Hepatocyte (in vitro differentiated cells): ENCODE results near the gene HSBP1L1. TPM values are rescaled to one million over a fixed set of nuclear protein-coding genes. Genes with fewer than 3 reads are reported as not detected.

Source experiments
- DNase-seq: peaks from one replicate; pipeline ENCODE4 v3.0.0-alpha.2; 2016; ENCODE audit warnings: low spot score
- H2AFZ ChIP-seq: fragments of 200-600 bp; sonication (generic); 2 replicates; pipeline ENCODE4 v1.6.0; 2016; ENCODE audit warnings: antibody characterized with exemption, mild to moderate bottlenecking
- H3K27ac ChIP-seq: fragments of 200-600 bp; sonication (generic); 2 replicates; pipeline ENCODE4 v1.5.1; 2016; ENCODE audit warnings: mild to moderate bottlenecking
- H3K27me3 ChIP-seq: fragments of 200-600 bp; sonication (generic); 2 replicates; pipeline ENCODE4 v1.6.1; 2016
- H3K36me3 ChIP-seq: fragments of 200-600 bp; sonication (generic); replicated peaks from 2 replicates; pipeline ENCODE4 v1.5.1; 2016; ENCODE audit warnings: low read depth; ENCODE audit not compliant: insufficient read depth
- H3K4me1 ChIP-seq: fragments of 200-600 bp; sonication (generic); 2 replicates; pipeline ENCODE4 v1.5.1; 2016; ENCODE audit warnings: mild to moderate bottlenecking, moderate library complexity; ENCODE audit not compliant: insufficient read depth
- H3K4me2 ChIP-seq: fragments of 200-600 bp; sonication (generic); 2 replicates; pipeline ENCODE4 v1.6.0; 2016
- H3K4me3 ChIP-seq: fragments of 200-600 bp; sonication (generic); 2 replicates; pipeline ENCODE4 v1.5.1; 2016; ENCODE audit warnings: mild to moderate bottlenecking
- H3K79me2 ChIP-seq: fragments of 200-600 bp; sonication (generic); 2 replicates; pipeline ENCODE4 v1.6.0; 2017; ENCODE audit warnings: mild to moderate bottlenecking
- H3K9me2 ChIP-seq: fragments of 200-600 bp; sonication (generic); replicated peaks from 2 replicates; pipeline ENCODE4 v1.6.0; 2017; ENCODE audit warnings: mild to moderate bottlenecking; ENCODE audit not compliant: insufficient read depth
- H3K9me3 ChIP-seq: fragments of 200-600 bp; sonication (generic); 2 replicates; pipeline ENCODE4 v1.5.1; 2016; ENCODE audit warnings: low read depth, mild to moderate bottlenecking
- H4K20me1 ChIP-seq: fragments of 200-600 bp; sonication (generic); 2 replicates; pipeline ENCODE4 v1.6.0; 2016; ENCODE audit warnings: mild to moderate bottlenecking; ENCODE audit not compliant: insufficient read depth, poor library complexity, severe bottlenecking
- EZH2 ChIP-seq: fragments of 200-600 bp; sonication (generic); IDR thresholded peaks from 2 replicates; pipeline ENCODE4 v1.6.1; 2016; ENCODE audit warnings: antibody characterized with exemption, mild to moderate bottlenecking, borderline replicate concordance
- EZH2phosphoT487 ChIP-seq: fragments of 200-600 bp; sonication (generic); IDR thresholded peaks from one replicate; pipeline ENCODE4 v1.6.1; 2018; ENCODE audit warnings: antibody characterized with exemption, mild to moderate bottlenecking, low read depth, moderate library complexity; ENCODE audit not compliant: unreplicated experiment, severe bottlenecking
- WGBS: methylation state at CpG from one replicate; pipeline ENCODE4 v1.1.6; 2016; ENCODE audit warnings: low lambda C conversion rate; ENCODE audit errors: missing lambda C conversion rate; 5-methylcytosine and 5-hydroxymethylcytosine counted together
- polyA plus RNA-seq: library from polyadenylated mRNA; unstranded; fragments of >200 nt; fragmentation: Nextera tagmentation; extraction: Ambion mirVana; gene quantifications from 2 replicates; pipeline ENCODE4 v1.2.1, GENCODE V29; 2016
- total RNA-seq: library from RNA; depleted of rRNA; stranded (reverse); fragments of >200 nt; gene quantifications from 2 replicates; pipeline ENCODE4 v1.2.3, GENCODE V29; 2014
- TF ChIP-seq, protein P1 (sequence below): fragments of 200-600 bp; sonication (generic); IDR thresholded peaks from 2 replicates; pipeline ENCODE4 v1.5.1; 2016; ENCODE audit warnings: antibody characterized with exemption, mild to moderate bottlenecking; ENCODE audit not compliant: poor library complexity

The HSBP1L1 gene
- total and polyA plus RNA-seq, 2 experiments from 2014 or later: 58.7 to 81.9 TPM

DNA sequence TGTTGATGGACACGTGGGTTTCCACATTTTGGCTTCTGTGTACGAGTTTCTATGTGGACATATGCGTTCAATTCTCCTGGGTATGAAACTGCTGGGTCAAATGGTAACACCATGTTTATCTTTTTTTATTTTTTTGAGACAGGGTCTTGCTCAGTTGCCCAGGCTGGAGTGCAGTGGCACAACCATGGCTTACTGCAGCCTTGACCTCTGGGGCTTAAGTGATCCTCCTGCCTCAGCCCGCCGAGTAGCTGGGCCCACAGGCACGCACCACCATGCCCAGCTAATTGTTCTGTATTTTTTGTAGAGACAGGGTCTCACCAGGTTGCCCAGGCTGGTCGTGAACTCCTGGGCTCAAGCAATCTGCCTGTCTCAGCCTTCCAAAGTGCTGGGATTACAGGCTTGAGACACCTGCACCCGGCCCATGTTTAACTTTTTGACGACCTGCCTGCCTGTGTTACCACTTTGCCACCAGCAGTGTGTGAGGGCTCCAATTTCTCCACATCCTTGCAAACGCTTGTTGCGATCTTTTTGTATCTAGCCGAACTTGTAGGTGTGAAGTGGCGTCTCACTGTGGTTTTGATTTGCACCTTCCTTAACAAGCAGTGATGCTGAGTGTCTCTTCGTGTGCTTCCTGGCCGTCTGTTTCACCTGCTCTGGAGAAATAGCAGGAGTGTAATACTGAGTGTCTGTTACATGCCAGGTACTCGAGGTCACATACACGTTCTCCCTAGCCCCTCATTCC, 6.9 kb downstream of the HSBP1L1 start:
- H3K27ac ChIP-seq: no peak overlapping the region
- no peaks in the 10 kb centered on the region for H3K9me2 ChIP-seq
- WGBS: 95% methylated on average over 17 of the region's 17 CpGs
- H3K27me3 ChIP-seq: no peaks in the 10 kb centered on the region
- no peaks in the 10 kb centered on the region for H3K4me1 ChIP-seq
- no peak overlapping the region for H3K4me2 ChIP-seq
- H3K79me2 ChIP-seq: peaks cover 59% of the 10 kb centered on the region
- peaks cover 3% of the 10 kb centered on the region for H3K36me3 ChIP-seq
- H3K4me3 ChIP-seq: no peak overlapping the region
- TF ChIP-seq, protein P1, sequence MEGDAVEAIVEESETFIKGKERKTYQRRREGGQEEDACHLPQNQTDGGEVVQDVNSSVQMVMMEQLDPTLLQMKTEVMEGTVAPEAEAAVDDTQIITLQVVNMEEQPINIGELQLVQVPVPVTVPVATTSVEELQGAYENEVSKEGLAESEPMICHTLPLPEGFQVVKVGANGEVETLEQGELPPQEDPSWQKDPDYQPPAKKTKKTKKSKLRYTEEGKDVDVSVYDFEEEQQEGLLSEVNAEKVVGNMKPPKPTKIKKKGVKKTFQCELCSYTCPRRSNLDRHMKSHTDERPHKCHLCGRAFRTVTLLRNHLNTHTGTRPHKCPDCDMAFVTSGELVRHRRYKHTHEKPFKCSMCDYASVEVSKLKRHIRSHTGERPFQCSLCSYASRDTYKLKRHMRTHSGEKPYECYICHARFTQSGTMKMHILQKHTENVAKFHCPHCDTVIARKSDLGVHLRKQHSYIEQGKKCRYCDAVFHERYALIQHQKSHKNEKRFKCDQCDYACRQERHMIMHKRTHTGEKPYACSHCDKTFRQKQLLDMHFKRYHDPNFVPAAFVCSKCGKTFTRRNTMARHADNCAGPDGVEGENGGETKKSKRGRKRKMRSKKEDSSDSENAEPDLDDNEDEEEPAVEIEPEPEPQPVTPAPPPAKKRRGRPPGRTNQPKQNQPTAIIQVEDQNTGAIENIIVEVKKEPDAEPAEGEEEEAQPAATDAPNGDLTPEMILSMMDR: no peak
- no peak for TF ChIP-seq EZH2phosphoT487
- TF ChIP-seq EZH2: no peak
- H4K20me1 ChIP-seq: peaks cover 18% of the 10 kb centered on the region
- DNase-seq: no peak
- no peaks in the 10 kb centered on the region for H3K9me3 ChIP-seq
- no peak overlapping the region for H2AFZ ChIP-seq

DNA sequence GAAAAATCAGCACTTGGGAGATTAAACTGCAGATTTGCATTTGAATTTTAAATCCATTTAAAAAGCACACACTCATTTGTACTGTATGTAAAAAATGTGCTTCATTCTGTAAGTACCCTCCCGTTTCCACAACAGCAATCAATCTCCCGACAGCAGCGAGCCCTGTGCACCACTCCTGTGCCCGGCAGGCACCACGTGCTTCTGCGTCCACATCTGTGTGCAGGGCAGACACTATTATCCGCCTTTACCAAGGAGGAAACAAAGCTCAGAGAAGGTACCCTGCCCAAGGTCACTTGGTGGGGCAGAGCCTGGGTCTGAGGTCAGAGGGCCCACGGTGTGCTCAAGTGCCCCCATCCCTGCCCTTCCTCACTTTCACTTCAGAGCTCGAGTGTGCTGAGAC, 7.5 kb downstream of the HSBP1L1 start:
- Histone ChIP-seq H3K27me3 (no peaks in the 10 kb centered on the region), H3K4me2 (no peak overlapping the region), H3K4me1 (no peaks in the 10 kb centered on the region), H3K36me3 (peaks cover 3% of the 10 kb centered on the region), H3K4me3 (no peak overlapping the region), H3K9me3 (no peaks in the 10 kb centered on the region), H3K79me2 (peaks cover 62% of the 10 kb centered on the region), H4K20me1 (peaks cover 19% of the 10 kb centered on the region), H3K9me2 (no peaks in the 10 kb centered on the region), H2AFZ (no peak overlapping the region), H3K27ac (no peak overlapping the region)
- TF ChIP-seq EZH2phosphoT487 (no peak), EZH2 (no peak)
- TF ChIP-seq, protein P1: no peak
- DNase-seq: no peak
- 96% methylated on average over 9 of the region's 9 CpGs for WGBS

DNA sequence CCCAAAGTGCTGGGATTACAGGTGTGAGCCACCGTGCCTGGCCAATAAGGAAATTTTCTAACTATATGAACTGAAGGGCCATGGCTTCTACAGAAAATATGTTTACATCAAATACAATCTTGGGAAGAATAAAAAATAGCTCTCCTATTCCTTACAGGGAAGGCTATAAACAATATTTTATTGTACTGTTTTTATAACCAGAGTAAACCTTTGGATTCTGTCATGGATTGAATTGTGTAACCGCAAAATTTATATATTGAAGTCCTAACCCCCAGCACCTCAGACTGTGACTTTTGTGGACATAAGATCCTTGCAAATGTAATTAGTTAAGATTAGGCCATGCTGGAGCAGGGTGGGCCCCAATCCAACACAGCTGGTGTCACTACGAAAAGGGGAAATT, 8.3 kb downstream of the HSBP1L1 start:
- Histone ChIP-seq H4K20me1 (peaks cover 24% of the 10 kb centered on the region), H3K4me1 (no peaks in the 10 kb centered on the region), H3K36me3 (peaks cover 3% of the 10 kb centered on the region), H3K9me3 (no peaks in the 10 kb centered on the region), H3K4me2 (no peak overlapping the region), H3K27me3 (no peaks in the 10 kb centered on the region), H3K4me3 (no peak overlapping the region), H2AFZ (no peak overlapping the region), H3K27ac (no peak overlapping the region), H3K79me2 (peaks cover 62% of the 10 kb centered on the region), H3K9me2 (no peaks in the 10 kb centered on the region)
- DNase-seq: no peak
- TF ChIP-seq, protein P1: no peak
- TF ChIP-seq EZH2 (no peak), EZH2phosphoT487 (no peak)
- WGBS: 98% methylated on average over 3 of the region's 3 CpGs
